Suppressor macrophage treated with lipopolysaccharide for 1 hour (primary cell): Measurements from ENCODE around the gene LMNTD2.
A peak's percentile ranks its signal among the peaks of the same experiment; 100 is the strongest.

Experiments
- DNase-seq, 3 donors: peaks; one replicate each; pipeline ENCODE4 v3.0.0-alpha.2; 2020 to 2022

The LMNTD2 gene

DNA sequence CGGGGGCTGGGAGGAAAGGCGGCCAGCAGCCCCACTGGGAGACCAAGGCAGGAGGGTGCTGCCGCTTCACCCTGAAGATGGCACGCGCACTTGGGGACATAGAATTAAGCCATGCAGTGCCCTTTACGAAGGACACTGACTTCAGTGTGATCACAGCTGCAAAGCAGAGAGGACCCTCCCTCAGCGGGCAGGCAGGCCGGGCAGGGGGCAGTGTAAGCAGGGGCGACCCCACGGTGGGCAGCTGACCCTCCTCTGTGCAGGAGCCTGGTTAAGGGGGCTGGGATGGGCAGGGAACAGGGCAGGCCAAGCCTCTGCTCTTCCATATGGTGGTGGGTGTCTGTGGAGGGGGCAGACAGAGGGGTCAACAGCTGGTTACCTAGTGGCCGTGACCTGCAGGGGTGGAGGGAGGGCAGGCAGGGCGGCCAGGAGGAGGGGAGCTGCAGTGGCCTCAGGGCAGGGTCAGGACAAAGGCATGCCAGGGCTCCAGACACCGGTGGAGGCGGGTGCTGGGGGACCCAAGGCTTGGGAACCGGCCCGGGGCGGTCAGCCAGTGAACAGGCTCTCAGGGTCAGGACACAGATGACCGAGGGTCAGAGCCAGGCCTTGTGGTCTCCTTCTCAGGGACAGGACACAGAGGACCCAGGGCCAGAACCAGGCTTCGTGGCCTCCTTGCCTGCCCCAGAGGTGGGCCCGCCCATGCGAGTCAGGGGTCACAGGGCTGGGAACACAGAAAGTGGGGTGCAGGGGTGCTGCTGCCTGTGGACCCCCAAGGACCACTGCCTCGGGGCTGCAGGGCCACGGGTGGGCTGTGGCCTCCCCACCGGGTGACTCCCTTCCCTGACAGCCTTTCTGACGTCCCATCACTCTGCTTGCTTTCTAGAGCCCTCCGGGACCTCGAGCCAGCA is 7.2 kb downstream of the LMNTD2 start:
- no peak for DNase-seq

DNA sequence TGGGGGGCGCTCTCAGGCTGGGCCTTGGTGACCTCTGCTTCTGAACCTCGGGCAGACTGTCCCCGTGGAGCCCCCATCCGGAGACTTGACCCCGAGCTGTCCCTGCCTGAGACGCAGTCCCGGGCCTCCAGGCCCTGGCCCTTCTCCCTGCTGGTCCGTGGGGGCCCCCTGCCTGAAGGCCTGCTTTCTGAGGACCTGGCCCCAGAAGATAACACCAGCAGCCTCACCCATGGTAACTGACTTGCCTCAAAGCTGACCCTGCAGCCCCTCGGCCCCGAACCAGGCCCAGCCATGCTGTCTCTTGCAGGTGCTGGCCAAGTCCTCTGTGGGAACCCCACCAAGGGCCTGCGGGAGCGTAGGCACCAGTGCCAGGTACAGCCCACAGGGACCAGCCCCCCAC is 8.9 kb downstream of the LMNTD2 start:
- no peak for DNase-seq

DNA sequence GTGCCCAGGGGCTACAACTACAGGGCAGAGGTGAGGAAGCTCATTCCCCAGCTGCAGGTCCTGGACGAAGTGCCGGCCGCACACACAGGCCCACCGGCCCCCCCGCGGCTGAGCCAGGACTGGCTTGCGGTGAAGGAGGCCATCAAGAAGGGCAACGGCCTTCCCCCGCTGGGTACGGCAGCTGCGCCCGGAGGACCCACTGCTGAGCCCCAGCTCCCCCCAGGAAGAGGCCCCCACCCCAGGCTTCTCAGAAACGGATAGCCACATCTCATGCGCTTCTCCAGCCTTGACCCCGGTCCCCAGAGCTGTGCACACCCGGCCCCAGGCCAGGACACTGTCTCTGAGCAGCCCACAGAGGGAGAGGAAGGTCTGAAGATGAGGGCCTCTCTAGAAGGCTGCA is 9.4 kb downstream of the LMNTD2 start:
- no peak for DNase-seq

DNA sequence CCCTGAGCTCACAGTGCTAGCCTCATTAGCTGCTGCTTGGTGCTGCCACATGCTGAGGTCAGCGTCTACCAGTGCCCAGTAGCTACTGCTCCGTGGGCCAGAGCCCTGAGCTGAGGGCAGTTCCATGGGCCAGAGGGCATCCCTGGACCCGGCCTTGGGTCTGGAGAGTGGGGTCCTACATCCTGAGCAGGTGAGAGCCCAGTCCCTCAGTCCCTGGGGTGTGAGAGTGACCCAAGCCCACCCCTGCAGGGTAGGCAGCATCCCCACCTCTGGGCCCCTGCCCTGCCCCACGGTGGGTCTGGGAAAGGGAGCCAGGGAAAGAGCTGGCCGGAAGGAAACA is 9.8 kb downstream of the LMNTD2 start:
- DNase-seq, result no peak

DNA sequence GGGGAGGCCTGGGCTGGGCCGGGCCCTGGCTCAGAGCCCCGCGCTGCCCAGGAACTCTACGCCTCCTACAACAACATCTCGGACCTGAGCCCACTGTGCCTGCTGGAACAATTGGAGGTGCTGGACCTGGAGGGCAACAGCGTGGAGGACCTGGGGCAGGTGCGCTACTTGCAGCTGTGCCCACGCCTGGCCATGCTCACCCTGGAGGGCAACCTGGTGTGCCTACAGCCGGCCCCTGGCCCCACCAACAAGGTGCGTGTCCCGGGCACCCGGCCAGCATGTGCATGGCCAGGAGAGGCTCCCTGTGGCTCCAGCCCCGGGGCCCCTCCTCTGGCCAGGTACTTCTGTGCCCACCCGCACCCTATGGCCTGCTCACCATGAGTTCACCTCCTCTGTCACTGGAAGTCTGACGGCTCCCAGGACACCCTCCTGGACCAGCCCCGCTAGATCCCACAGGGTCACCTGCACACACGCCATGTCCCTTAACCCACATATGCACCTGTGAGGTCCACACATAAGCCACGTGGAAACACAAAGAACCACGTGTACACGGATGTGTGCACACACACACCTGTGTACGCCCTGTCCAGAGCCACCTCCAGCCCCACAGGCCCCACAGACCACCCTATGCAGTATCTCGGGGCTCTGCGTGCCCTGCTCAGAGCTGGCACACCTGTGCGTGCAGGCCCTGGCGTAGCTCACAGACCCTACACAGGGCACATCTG is 10.4 kb downstream of the LMNTD2 start:
- no peak for DNase-seq

DNA sequence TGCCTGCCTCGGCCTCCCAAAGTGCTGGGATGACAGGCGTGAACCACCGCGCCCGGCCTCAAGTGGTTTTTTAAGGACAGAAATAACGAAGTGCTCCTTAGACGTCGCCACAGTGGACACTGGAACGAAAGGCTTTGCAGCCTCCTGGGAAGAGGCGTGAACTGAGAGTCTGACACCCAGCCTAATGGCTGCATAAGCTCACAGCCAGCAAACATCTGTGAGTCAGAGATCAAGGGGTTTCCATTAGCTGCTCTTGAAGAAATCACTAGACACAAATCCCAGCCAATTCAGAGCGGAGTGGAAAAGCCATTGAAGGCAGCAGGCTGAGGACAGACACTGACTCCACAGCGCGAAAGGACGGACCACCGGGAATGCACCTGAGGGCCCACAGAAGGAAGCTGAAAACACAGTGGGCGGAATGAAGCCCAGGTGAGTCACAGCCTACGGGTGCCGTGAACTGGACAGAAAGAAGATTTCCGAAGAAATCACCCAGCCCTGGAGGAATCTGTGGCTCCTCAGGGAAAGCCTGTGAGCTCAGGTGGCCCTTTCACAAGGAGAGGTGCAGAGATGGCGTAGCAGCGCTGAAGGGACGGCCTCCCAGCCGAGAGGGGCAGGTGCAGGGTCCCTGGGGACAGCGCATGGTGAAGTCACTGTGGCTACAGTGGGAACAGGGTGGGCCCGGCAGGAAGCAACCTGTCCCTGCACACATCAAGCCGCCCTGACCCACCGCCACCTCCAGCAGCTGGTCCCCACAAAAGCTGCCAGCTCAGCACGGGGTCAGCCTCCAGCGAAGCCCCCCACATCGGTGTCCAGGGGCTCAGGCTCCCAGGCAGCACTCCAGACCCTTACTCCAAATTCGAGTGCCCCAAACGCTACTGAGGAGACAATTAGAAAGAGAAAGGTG is 11.6 kb downstream of the LMNTD2 start:
- peak in 1 of 3 donors; percentile 23 for DNase-seq

DNA sequence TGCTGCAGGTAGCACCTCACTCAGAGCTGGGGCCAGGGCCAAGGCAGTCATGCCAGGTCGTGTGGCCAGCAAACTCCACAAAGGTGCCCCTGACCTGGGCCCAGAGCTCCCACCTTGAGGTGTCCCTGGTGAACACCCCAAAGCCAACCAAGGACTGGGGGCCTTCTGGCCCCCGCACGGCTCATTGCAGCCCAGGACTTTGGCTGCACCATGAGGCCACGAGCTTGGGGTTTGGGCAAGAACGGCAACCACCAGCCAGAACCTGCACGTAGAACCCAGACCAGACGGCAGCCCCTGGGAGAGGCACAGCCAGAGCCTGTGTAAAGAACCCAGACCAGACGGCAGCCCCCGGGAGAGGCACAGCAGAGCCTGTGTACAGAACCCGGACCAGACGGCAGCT is 15.4 kb downstream of the LMNTD2 start:
- DNase-seq, result no peak

DNA sequence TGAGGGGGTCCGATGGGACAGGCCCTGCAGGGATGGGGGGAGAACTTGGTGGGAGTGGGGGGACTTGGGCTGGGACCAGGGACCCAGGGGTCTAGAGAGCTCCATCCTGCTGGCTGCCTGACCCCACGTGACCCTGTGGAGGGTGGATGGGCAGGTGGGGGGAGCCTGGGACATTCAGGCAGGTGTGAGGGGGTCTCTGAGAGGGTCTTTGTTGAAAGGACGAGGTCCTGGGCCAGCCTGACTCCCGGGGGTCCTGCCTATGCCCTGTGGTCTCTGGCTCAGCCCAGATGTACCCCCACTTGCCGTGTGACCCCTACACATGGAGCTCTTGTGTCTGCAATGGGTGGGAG is 15.7 kb downstream of the LMNTD2 start:
- no peak for DNase-seq

DNA sequence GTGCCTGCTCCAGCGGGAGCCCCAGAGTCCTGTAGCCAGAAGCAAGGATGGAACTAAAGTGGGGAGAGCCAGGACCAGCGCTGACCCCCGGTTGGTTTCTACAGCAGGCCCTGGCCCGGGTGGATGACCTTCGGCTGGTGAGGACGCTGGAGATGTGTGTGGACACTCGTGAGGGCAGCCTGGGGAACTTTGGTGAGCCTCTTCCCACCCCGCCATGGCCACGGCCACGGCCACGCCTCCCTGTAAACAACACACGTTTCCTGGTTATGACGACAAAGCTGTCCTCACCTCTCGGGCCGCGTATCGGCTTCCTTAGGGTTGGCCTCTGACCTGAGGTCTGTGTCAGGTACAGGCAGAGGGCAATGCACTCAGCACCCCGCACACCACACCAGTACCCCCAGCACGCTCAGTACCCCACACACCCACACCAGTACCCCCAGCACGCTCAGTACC is 19.1 kb downstream of the LMNTD2 start:
- no peak for DNase-seq

DNA sequence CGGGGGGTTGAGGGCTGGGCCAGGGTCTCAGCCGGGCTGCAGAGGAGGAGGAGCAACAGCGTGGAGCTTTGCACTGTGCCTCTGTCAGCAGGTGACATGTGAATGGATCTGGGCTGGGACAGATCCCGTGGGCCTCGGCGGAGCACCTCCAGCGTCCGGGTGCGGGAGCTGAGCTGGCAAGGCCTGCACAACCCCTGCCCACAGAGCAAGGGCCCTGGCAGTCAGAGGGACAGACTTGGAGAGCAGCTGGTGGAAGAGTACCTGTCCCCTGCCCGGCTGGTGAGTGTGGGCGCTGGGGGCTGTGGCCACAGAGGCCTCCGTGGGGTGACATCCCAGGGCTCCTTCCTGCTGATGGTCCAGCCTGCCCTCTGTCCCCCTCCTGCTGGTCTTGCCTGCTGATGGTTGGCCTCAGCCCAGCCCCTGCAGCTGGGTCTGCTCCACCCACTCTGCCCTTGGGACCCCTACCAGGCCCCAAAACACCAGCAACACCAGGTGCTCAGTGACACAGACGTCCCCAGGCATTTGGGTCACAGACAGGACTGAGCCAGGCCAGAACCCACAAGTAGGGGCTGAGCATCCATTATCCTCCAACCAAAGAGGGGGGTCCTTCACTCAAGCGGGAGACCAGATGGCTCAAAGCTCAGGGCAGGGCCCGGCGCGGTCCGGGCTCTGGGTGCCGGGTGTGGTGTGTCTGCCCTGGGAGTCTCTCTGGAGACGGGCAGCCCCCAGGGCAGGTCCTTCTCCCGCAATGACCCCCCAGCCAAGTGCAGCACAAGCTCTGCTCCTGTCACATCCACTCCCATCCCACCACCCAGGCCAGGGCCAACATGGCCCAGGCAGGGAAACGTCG is 19.7 kb downstream of the LMNTD2 start:
- DNase-seq, result no peak

DNA sequence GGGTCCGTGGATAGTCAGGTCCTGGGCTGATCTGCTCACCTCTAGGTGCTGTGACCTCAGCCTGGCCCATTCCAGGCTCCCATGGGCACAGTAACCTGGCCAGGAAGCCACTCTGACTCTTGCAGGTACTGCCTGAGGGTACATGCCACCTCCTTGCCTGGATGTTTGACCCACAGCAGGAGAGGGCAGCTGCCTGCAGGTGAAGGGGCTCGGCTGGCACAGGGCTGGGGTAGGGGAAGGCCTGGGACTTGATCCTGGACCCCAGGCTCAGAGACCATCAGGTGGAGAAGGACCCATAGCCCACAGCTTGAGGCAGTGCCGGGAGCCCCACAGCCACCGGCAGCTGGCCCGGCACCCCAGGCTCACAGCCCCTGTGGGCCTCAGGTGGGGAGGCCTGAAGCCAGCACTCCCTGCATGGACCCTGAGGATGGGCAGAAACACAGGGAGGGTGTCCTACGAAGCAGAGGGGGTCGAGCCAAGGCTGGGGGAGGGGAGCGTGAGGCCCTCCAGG is 20.5 kb downstream of the LMNTD2 start:
- DNase-seq, result no peak

DNA sequence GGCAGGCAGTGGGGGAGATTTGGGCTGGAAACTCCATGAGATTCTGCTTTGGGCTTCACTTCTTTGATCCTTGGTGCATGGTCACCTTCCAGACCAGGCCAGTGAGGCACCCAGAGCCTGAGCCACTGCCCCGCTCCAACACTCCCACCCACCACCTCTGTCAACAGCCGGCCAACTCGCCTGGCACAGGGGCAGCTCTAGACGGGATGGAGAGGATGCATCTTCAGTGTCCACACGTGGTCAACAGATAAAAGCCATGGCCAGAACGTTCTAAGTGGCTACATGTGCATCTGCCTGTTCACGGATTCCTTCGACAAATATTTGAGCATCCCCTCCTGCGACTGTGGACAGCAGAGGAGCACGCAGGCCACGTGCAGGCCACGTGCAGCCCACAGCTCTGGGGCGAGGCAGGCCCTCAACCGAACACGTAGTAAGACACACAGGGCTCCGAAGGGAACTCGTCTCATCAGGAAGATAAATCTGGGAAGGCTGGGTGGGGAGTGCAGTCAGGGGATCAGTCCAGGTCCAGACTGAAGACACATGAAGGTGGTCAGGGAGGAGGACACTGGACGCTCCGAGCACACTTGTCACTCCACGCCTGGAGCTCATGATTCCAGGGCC is 22.0 kb downstream of the LMNTD2 start:
- DNase-seq, result no peak

DNA sequence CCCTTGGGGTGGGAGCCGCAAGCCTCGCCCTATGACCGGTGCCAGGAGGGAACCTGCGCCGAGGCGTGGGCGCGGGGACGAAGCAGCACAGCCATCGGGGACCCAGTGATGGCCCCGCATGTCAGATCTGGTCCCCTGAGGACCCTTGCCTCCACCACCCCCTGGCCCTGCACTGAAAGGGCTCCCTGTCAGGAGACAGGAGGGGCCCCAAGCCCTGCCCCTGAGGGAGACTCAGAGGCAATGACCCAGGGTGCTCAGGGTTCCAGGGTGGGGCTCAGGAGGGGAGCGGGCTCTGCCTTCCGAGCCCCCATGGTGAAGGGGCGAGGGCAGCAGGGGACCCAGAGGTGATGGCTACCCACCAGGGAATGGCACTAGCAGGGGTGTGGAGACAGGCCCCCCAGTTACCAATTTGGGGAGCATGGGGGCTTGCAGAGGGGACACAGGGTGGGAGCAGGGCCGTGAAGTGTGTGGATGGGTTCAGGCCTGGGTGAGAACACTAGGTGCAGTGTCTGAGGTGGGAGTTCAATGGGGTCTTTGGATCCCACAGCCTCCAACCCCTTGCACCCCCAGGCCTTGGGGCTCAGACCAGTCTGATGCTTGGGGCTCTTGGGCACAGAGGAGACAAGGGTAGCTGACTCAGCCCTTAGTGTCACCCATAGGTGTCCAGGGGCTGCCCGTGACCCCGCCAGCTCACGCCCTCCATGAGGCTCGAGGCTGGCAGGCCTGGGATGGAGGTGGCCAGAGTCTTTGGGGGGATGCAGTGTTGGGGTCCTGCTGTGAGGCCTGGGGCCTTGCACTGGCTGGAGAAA is 22.7 kb downstream of the LMNTD2 start:
- no peak for DNase-seq

DNA sequence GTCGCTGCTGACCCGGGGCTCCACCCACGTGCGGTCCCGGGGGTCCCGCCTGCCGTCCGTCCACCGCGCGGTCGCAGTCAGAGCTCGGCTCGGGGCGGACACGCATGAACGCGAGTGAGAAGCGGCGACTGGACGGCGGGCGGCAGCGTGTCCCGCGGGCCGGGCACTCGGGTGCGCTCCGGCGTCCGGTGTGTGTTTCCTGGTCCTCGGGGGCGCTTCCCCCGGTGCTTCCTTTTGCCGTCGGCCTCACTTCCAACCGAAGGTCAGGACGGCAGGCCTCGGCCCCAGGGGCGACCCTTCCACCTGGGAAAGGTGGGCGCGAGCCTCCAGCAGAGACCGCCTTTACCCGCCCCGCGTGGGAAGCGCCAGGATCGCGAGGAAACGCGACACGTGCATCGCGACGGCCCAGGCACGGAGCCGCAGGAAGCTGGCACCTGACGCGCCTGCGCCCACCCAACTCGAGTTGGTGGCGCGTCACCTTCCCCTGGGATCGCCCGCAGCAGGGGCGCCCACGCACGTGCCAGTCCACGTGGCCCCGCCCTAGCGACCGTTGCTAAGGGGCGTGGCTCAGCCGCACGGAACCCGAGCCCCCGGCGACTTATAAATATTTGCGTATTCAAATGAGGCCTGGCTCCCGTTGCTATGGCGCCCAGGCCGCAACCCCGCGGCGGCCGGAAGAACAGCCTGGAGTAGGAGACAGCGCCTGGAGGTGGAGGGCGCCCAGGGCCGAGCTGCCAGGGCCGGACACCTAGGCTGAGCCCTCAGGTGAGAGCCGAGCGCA is 23.5 kb downstream of the LMNTD2 start, which contains the start of gene LRRC56:
Gene LRRC56, plus strand, starts transcription at position 687 of the 781 bp plus-strand sequence. CDS start 3,158 bp downstream, outside the sequence.
- DNase-seq, result peak; percentile 80 to 85 (median 82)

DNA sequence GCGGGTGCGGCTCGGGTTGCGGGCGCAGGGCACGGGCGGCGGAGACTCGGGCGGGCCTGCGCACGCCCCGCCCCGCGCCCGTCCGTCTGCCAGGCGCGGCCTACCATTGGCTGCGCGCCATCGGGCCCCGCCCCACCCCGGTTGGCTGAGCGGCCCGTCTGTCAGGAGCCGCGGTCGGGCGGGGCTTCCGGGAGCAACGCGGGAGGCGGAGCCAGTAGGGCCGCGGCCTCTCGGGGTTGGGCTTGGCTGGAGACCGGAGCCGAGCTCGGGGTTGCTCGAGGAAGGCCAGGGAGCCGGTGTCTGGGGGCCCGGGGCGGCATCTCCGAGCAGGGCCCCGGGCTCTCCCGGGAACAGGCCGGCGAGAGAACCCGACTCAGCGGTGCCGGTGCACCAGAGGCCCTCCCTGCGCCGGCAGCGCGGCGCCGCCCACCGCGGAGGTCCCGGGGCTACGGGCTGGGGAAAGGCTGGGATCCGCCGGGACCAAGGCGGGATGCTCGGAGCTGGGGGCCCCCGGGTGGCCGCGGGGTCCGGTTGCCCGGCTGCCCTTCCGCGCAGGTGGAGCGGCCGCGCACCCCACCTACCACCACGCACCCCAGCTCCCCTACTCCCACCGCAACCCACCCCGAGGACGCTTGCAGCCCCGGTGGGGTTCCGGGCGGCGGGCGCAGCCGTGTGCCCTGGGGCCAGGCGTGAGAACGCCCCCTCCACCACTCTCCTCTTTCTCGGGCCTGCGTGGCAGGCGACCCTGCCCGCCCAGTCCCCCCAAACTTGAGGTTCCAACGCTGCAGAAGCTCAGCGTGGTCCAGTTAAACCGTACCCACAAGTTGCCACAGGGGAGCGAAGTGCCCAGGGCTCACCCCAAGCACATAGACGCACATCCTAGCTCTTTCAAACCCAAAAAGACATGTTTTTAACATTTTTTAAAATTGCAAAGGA is 24.8 kb downstream of the LMNTD2 start, which contains the start of gene HRAS:
Gene HRAS, minus strand, starts transcription at position 58 of the 936 bp plus-strand sequence.
- peak; percentile 97 to 99 (median 98) for DNase-seq

DNA sequence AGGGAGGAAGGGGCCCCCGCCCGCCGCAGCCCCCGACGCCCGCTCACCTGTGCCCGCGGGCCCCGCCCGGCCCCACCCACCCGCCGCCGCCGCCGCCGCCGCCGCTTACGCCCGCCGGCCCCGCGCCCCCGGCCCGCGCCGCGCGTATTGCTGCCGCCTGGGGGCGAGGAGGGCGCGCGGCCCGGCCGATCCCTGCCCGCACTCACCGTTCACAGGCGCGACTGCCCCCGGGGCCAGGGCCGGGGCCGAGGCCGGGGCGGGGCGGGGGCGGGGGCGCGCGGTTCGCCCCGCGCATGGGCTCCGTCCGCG is 25.4 kb downstream of the LMNTD2 start:
- DNase-seq, result no peak

DNA sequence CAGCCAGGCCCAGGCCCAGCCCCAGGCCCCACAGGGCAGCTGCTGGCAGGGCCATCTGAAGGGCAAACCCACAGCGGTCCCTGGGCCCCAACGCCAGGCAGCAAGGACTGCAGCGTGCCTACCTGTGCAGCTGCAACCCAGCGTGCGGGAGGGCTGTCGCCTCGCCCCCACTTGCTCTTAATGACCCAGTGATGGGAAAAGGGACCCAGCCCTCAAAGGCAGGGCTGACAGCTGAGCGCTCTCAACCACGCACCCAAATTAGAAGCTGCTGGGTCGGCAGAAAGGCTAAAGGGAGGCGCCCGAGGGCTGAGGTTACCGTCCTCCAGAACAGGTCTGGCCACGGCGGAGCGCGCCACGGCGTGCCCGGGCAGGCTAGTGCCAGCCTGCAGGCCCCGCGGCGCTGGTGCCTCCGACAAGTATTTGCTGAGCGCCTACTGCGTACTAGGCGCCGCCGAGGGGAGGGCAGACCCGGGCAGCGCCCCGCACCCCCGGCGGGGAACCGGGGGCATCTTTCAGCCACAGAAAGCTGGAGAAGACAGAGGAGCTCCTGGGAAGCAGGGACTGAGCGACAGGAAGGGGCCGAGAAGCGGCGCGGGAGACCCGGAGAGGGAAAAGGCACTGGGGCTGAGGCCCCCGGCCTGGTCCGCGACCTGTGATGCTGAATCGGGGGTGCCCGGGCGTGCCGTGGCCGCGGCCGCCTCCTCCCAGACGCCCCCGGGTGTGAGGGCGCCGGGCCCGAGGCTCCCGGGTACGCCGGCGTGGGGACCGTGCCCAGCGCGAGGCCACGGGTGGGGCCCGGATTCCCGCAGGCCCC is 25.9 kb downstream of the LMNTD2 start:
- peak; percentile 27 to 64 (median 41) for DNase-seq
